DMS79 treated with DMSO at 0.1 percent for 48 hours (cell line): Measurements from ENCODE around the gene VAC14.
"Not testable (repeated sequence)": the region's sequence is repeated elsewhere in the genome, so short reads cannot be mapped to it uniquely, and the experiment has no call there.

Experiments
- DNase-seq: peaks from one replicate; lab custom pipeline; 2025; lab: John Stamatoyannopoulos, UW

The VAC14 gene

DNA sequence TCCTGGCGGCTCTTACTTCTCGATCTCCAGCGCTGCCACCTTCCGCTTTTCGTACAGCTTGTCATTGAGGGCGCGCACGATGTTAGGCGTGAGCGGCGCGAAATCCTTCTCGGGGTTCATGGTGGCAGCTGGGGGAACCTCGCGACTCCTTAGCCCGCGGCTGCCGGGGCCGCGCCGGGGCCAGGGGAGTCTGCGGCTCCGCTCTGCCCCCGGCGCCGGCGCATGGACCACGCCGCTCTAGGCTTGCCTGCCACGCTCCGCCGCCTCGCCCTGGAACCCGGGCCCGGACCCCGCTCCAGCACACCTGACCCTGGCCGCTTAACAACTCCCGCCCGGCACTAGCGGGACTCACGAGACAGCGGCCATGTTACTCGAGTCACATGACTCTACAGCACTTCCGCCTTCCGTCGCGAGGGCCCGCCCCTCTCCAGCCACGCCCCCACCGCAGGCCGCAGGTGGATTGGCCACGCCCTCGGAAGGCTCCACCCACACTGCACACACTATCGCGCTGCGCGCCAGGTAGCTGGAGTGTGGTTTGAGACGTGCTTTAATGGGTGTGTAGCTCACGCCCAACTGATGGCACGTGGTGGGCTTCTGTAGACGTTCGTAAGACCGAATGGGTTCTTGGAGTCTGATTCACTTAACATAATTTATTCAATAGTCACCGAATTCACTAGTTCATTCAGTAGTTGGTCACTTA, at the start of gene VAC14:
TSS of gene VAC14 (minus strand) at position 378 of the 700 bp plus-strand sequence. CDS start at position 120, 258 bp downstream.
- peak; percentile 62 for DNase-seq

DNA sequence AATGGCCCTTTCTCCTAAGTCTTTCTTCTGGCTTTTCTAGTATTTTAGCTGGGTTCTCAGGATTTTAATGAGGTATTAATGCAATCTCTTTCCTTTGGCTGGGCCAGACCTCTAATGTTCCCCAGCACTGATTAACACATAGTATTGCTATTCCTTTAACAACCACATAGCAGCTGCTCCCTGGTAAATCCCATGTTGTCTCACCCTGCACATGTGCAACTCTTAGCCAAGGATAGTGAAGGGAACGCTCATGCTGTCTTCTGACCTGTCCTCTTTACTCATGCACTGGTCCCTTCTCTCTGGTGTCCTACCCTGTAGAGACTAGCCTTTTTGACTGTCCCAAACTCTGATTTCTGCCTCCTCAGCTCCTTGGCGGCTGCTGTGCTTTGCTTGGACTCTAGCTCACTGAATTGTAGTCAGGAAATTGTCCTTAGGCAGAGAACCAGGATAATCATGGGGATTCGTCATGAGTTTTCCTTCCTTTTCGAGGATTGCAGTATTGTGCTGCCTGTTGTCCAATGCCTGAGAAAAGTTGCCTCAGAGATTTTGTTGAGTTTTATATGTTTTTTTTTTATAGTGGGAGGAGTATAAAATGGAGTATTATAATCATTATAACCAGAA, 22.6 kb upstream of the VAC14 start:
- DNase-seq, result not testable (repeated sequence)

DNA sequence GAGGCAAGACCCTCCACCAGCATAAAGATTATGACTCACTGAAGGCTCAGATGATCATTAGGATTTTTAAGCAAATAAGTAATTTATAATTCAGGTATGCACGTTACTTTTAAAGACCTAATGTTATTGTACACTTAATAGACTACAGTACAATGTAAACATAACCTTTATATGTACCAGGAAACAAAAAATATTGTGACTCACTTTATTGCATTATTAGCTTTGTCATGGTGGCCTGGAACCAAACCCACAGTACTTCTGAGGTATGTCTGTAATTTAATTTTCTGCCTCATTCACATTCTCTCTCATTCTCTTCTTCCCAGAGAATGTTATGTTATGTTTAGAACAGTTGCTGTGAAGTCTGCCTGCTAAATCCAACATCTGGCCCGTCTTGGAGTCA, 21.8 kb upstream of the VAC14 start:
- DNase-seq, result not testable (repeated sequence)

DNA sequence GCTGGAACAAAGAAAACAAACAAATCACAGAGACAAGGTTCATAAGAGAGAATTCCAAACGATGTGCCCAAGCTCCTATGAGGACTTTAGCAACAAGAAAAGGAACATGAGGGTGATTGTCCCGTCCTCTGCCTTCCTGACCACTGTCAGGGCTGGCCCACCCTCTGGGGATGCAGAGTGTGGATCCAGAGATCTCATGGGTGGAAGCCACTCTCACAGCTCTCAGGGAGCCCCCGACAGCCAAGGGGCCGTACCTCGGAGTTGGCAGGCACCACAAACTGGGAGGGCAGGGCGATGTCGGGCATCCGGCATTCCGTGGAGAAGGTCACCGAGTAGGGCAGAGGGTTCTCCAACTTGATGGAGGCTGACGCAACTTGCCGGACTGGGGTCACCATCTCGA, 17.1 kb upstream of the VAC14 start:
- DNase-seq, result not testable (repeated sequence)

DNA sequence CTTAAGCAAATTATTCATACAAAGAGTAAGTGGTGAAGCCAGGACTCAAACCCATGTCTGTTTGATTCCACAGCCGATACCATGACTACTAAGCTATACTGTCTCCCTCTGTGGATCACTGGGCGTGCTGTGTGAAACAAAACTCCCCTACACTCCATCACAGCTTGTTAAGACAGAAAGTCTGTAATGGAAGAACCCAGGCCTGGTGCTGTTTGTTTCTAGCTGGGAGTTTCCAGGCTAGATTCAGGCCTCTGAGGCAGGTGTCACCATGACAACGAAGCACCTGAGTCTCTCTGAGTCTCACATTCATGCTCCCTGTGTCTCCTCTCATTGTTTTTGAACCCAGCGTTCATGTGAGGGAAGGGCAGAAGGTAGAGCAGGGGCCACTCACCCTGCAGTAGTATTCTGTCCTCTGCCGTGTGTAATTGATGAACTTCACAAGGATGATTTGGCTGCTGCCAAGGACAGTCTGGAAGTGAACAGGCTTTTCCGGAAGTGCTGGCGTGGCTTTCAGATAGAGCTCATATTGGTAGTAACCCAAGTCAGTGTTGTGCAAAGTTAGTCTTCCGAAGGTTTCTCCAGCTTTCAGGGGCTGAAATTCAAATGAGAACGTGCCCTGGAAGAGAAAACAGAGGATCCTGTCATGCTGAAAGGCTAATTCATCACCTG, 8.6 kb upstream of the VAC14 start:
- DNase-seq, result no peak

DNA sequence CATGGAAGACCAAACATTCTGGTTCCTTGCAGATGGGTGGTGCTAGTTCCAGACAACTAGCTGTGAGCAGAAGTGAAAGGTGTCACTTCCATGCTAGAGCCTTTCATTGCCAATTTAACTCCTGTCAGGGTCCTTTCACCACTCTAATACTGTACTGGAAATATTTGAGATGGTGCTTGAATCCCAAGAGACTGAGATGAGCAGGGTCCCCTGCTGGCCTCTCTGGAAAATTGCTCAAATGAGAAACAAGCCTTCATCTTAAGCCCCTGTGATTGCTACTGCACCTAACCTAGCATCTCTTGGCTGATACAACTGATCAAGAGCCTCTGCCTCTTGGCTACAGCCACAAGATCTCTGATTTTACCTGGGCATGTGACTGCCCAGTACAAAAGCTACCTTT, 7.4 kb upstream of the VAC14 start:
- no peak for DNase-seq

DNA sequence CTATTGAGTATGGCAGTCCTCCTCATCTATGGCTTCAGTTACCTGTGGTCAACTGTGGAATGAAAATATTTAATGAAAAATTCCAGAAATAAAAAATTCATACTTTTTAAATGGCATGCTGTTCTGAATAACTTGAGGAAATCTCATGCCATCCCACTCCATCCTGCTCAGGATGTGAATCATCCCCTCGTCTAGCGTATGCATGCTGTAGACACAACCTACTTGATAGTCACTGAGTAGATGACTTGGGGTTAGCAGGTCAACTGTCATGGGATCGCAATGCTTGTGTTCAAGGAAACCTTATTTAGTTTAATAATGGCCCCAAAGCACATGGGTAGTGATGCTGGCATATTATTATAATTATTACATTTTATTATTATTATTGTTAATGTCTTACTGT, 4.8 kb upstream of the VAC14 start:
- DNase-seq, result no peak

DNA sequence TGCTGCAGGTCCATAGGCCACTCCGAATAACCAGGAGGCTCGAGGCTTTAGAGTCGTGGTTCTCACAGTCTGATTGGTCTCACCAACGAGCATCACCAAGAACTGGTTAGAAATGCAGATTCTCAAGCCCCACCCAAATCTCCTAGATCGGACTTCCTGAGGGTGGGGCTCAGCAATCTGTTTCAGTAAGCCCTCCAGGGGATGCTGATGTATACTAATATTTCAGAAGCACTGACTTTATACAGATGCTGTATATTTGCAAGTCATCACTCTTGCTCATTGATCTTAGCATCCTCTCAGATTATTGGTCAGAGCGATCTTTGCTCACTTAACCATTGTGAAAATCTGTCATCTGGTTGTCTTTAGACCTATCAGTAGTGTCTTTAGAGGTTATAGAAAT, 4.4 kb upstream of the VAC14 start:
- no peak for DNase-seq

DNA sequence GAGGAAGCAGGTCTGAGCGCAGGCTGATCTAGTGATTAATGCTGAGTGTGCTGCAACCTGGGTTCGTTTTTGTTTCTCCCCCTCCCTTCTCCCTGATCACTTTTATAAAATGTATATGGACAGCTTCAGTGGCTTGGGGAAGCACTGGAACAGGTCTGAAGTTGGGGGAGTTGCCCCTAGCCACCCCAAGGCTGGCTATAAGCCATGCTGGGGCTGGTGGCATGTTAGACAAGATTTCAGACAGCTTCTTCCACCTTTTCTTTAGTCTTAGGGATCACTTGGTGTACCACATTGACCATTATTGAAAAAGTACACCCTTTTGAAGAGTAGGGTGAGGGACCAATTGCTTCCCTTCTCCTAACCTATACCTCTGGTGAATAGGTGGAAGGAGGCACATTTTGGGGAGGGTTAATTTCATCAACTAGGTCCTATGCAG, 3.8 kb upstream of the VAC14 start:
- DNase-seq, result no peak

DNA sequence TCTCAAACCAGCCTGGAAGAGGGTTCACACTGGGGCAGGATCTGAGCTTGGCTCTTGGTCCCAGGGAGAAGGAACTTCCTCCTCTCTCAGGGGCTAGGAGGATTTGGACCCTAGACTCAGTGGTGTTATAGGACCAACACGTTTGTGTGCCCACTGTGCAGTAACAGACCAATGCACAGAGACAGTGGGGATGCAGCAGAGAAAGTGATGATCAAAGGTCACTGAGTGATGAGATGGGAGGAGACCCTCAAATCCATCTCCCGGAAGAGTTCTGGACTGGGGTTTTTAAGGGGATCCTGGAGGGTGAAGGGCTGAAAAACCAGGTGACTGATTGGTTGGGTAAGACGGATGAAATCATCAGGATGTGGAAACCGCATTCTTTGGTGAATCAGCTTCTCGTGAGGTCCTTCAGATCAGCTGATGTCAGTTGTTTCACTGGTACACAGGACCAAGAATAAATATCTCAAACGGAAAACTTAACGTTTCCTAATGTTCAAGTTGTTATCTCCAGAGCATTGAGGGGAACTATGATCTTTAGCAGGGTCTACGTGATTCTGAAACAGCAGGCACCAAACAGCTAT, 3.3 kb upstream of the VAC14 start:
- DNase-seq, result no peak

DNA sequence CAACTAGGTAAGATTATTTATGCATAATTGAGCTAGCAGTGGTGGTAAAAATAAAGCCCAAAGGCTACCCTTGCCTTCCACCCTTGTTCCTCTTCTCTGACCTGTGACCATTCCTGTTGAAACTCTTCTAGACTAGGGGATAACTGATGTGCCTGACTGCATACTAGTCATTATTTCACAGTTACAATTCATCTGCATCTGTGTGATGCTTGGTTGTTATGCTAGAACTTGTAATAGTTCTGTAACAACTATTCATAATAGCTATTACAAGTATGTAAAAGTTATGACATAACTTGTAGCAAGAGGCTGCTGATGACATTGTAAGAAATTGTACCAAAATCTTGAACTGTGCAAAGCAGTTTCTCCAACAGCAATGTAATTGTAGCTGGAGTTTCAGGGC, 2.4 kb upstream of the VAC14 start:
- DNase-seq, result no peak

DNA sequence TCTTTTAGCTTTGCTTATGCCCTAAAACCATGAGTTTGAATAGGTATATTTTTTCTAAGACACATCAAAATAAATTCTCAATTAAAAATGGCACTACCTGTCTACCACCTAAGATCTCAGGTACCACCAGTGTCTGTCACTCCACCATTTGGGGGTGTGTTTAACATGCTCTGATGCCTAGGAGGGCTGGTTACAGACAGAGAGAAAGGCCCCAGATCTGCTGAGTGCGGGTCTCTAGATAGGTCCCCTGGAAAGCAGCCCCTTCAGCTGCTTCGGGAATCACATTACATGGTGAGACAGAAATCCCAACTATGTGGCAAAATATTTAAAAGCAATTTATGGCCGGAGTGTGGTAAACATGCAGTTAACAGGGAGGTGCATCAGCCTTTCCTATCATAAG, 653 bp upstream of the VAC14 start:
- no peak for DNase-seq

DNA sequence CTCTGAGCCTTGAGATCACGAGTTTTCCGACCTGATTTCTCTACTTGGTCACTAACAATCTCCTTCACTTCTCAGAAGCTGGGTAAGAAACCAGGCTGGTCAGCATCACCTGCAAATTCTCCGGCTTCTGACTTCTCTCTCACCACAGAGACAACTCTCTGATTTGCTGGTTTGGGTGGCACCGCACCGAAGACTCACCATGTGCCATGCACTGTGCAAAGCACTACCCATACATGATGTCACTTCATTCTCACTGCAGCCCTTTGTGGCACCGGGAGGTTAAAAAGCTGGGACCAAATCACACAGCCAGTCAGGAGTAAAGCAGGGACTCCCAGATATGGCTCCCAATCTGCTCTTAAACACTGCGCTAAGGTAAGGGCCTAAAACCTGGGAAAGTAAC, 647 bp downstream of the VAC14 start:
- no peak for DNase-seq

DNA sequence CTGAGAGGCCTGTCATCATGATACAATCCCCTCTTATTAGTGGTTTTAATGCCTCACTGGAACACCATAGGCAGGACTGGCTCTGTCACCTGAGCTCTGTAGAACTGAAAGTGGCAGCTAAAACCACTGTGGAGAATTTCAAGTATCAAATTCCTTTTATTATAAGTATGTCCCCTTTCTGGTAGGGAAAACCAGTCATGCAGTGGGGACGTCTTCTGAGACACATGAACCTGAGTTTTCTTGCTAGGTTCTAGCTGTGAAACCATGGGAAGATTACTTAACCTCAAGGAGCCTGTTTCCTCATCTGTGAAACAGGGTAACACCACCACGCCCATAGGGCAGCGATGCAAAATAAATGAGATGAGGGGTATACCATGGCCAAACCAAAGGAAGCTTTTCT, 4.7 kb downstream of the VAC14 start:
- no peak for DNase-seq

DNA sequence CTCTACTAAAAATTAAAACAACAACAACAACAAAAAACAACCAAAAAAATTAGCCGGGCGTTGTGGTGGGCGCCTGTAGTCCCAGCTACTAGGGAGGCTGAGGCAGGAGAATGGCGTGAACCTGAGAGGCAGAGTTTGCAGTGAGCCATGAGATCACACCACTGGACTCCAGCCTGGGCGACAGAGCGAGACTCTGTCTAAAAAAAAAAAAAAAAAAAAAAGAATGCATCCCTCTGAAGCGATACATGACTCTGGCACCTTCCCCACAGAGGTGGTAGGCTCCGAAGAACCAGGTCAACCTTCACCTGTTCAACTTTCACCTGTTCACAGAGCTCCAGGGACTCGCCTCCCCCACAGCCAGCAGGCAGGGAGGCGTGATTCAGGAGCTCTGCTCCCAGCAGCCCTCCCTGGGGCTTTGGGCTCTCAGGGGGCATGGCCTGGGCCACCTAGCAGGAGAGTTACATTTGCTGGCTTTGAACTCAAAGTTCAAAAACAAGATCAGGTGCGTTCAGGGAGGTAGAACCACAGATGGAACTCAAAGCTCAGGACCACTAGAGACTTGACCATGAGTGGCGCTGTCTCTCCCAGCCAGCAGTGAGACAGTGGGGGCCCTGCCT, 5.6 kb downstream of the VAC14 start:
- no peak for DNase-seq

DNA sequence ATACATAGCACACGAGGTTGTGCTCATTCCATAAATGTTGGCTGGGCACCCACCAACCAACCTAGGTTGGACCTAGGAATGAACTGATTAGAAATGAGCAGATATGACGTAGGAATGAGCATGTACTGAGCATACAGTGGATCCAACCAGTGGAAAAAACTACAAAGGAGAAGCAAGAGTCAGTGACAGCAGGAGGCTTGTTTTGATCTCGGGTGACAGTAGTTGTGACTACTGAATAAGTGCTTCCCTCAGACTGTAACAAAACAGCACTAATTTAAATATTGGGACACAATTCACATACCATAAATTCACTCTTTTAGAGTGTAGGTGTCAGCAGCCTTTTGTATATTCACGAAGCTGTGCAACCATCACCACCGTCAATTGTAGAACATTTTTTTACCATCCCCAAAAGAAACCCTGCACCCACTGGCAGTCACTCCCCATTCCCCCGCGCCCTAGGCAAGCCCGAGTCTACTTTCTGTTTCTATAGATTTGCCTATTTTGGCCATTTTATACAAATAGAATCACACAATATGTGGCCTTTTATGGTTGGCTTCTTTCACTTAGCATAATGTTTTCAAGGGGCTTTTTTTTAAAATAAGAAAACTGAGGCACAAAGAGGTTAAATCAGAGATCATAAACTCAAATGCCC, 7.0 kb downstream of the VAC14 start:
- DNase-seq, result no peak

DNA sequence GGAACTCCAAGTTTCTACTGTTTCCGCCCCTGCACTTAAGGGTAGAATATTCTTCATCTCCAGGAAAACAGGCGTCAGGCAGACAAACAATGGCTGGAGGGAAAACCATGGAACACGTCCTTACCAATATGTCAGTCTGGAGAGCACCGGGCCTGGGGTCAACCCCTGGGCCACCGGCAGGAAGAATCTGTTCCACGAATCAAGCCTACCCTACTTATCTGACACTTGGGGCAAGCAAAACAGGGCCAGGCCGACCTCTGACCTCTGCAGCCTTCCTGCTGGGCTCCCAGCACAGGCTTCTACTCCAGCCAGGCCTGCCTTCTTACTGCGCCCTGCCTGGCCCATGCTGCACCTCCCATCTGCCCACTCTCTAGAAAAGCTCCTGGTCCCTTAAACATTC, 10.1 kb downstream of the VAC14 start:
- DNase-seq, result no peak

DNA sequence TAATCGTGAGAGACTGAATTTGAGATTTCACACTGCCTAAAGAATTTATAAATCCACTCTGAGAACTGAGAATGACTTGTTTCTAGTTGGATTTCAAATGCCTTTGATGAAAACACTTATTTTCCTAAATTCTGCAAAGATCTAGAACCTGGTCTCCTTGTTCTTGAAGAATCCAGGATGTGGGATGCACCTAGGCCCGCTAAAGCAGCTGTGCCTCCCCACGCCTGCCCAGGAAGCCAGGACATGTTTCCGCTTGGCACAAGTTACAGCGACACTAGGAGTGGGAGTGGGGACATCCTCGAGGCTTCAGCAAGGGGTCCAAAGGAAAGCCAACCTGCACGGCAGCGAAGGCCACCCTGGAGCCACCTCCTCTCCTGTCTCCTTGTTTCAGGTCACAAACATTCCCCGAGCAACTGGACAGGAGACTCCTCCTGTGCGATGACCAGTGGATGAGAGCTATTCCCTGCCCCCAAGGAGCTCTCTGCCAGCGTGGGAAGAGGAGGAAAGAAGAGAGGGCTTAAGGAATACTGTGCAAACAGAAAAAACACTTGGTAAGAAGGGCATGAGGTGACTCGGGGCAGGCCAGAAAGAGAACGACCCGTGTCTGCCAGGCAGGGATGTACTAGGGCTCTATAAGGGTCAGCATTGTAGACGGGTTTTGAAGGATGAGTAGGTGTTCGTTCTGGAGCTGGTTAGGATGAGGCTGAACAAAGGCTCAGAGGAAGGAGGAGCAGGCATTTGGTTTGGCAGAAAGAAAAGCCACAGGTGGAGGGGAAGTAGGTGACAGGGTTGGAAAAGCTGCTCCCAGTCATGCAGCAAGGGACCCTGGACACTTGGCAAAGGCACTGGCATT, 11.1 kb downstream of the VAC14 start:
- no peak for DNase-seq

DNA sequence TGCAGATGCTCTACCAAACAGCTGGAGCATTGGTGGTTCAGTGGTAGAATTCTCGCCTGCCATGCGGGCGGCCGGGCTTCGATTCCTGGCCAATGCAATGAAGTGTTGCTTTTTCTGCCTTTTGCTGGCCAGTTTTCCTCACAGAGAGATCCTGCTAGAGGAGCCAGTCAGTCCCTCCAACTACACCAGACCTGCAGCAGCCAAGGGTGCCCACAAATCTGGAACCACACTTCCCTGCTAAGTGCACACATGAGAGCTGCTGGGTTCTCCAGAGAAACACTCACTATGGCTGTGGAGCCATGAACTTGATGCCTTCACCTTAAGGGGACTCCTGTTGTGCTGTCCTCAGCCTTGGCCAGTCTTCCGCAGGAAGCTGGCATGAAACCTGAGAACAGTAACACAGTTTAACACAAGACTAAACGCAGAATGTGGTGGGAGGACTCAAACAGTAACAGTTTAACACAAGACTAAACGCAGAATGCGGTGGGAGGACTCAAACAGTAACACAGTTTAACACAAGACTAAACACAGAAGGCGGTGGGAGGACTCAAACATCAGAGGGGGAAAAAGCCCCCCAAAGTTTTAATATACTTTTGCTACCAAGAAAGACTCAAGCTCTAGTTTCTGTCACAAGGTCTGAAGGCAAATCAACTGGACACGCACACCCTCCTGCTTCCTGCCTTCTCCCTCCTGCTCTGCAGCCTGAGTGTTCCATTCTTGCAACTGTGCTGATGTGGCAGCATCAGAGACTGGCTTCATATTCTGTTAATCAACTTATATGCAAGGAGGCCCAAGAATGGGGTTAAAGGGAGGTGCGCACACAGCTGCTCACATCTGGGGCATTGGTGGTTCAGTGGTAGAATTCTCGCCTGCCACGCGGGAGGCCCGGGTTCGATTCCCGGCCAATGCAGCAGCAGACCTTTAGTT, 12.0 kb downstream of the VAC14 start:
- DNase-seq, result no peak
